Activated CD8-positive, alpha-beta T cell treated with anti-CD3 and anti-CD28 coated beads for 36 hours (primary cell): ENCODE results near the gene FRRS1. TPM values are rescaled to one million over a fixed set of nuclear protein-coding genes. Genes with fewer than 3 reads are reported as not detected.

Source experiments
- ATAC-seq: fragments of 200-7000 bp; cut with Tn5 transposase; one replicate; pipeline ENCODE4 v1.10.0; 2021; ENCODE audit warnings: mild to moderate bottlenecking, moderate library complexity
- CTCF ChIA-PET: fragments of 350-600 bp; sonication (Branson Sonifier 250); formaldehyde crosslinking; loops from one replicate; lab custom pipeline; 2021; ENCODE audit warnings: antibody characterized with exemption; lab: Charles Lee
- POLR2A ChIA-PET: fragments of 350-600 bp; sonication (Branson Sonifier 250); formaldehyde crosslinking; loops from one replicate; lab custom pipeline; 2021; ENCODE audit warnings: antibody characterized with exemption; lab: Charles Lee
- DNase-seq: peaks from one replicate; pipeline ENCODE4 v3.0.0-alpha.2; 2020
- H3K27ac Mint-ChIP-seq: one replicate; pipeline ENCODE4 v1.8.0; 2021; ENCODE audit warnings: mild to moderate bottlenecking, mixed read lengths
- H3K27me3 Mint-ChIP-seq: one replicate; pipeline ENCODE4 v1.8.0; 2021; ENCODE audit warnings: mixed read lengths
- H3K36me3 Mint-ChIP-seq: one replicate; pipeline ENCODE4 v1.8.0; 2021; ENCODE audit warnings: low read depth, mixed read lengths
- H3K4me1 Mint-ChIP-seq: one replicate; pipeline ENCODE4 v1.8.0; 2021; ENCODE audit warnings: low read depth, mixed read lengths
- H3K4me3 Mint-ChIP-seq: one replicate; pipeline ENCODE4 v1.8.0; 2021; ENCODE audit warnings: mild to moderate bottlenecking, moderate library complexity, mixed read lengths
- H3K9me3 Mint-ChIP-seq: one replicate; pipeline ENCODE4 v1.8.0; 2021; ENCODE audit warnings: mixed read lengths
- CTCF ChIP-seq: fragments of 200-600 bp; IDR thresholded peaks from one replicate; pipeline ENCODE4 v1.8.0; 2022; ENCODE audit warnings: antibody characterized with exemption, mild to moderate bottlenecking
- intact Hi-C: fragments of 100-400 bp; cut with micrococcal nuclease; formaldehyde crosslinking; loops from one replicate; pipeline ENCODE4 v1.10.0; 2022
- total RNA-seq, 2 experiments: library from RNA; stranded (reverse); gene quantifications; one replicate each; pipeline ENCODE4 v1.2.3, GENCODE V29; 2021

The FRRS1 gene
- total RNA-seq, 2 experiments from 2014 or later: 4.0 to 4.2 TPM

GRCh38 chr1:99740141-99740540 lies 26.3 kb downstream of the FRRS1 start:
- TF ChIP-seq CTCF: no peak
- H3K27me3 Mint-ChIP-seq: no peaks in the 10 kb centered on the region
- H3K9me3 Mint-ChIP-seq: no peaks in the 10 kb centered on the region
- DNase-seq (no peak), ATAC-seq (no peak)
- no peak overlapping the region for H3K27ac Mint-ChIP-seq
- intact Hi-C loops: no loop called here
- H3K4me1 Mint-ChIP-seq: no peaks in the 10 kb centered on the region
- H3K36me3 Mint-ChIP-seq: no peaks in the 10 kb centered on the region
- ChIA-PET POLR2A (interaction anchor here (0.8 kb wide), 1 partner anchor 12 kb away, joined by 3 read pairs; no protein-coding TSS in a partner anchor), CTCF (interaction anchor here (0.8 to 1.4 kb wide), 3 partner anchors 9 to 14 kb away, joined by 3 to 4 read pairs (median 3); no protein-coding TSS in a partner anchor)
- no peak overlapping the region for H3K4me3 Mint-ChIP-seq

- no peaks in the 10 kb centered on the region for H3K9me3 Mint-ChIP-seq
- intact Hi-C loops: no loop called here
- ChIA-PET CTCF (interaction anchor here (0.8 to 2.0 kb wide), 4 partner anchors 9 to 54 kb away, joined by 3 to 4 read pairs (median 4); no protein-coding TSS in a partner anchor), POLR2A (no interaction called here)
- peaks cover 1% of the 10 kb centered on the region for H3K27me3 Mint-ChIP-seq
- H3K27ac Mint-ChIP-seq: no peak overlapping the region
- no peaks in the 10 kb centered on the region for H3K4me1 Mint-ChIP-seq
- no peaks in the 10 kb centered on the region for H3K36me3 Mint-ChIP-seq
- no peak for TF ChIP-seq CTCF
- no peak for DNase-seq
- no peak for ATAC-seq
- no peak overlapping the region for H3K4me3 Mint-ChIP-seq
Observed at GRCh38 chr1:99738858-99739465, 27.5 kb downstream of the FRRS1 start.

- DNase-seq (no peak), ATAC-seq (no peak)
- peaks cover 1% of the 10 kb centered on the region for H3K27me3 Mint-ChIP-seq
- H3K4me3 Mint-ChIP-seq: no peak overlapping the region
- CTCF ChIA-PET: no interaction called here
- no peaks in the 10 kb centered on the region for H3K4me1 Mint-ChIP-seq
- intact Hi-C loops: no loop called here
- no peak overlapping the region for H3K27ac Mint-ChIP-seq
- POLR2A ChIA-PET: interaction anchor here (0.6 kb wide), 1 partner anchor 387 kb away, joined by 3 read pairs; no protein-coding TSS in a partner anchor
- no peaks in the 10 kb centered on the region for H3K9me3 Mint-ChIP-seq
- TF ChIP-seq CTCF: no peak
- H3K36me3 Mint-ChIP-seq: no peaks in the 10 kb centered on the region
Observed at GRCh38 chr1:99737016-99737415, 29.4 kb downstream of the FRRS1 start.

- H3K4me3 Mint-ChIP-seq: no peak overlapping the region
- DNase-seq: no peak
- CTCF ChIA-PET: no interaction called here
- no peak overlapping the region for H3K27ac Mint-ChIP-seq
- peaks cover 1% of the 10 kb centered on the region for H3K27me3 Mint-ChIP-seq
- POLR2A ChIA-PET: no interaction called here
- TF ChIP-seq CTCF: no peak
- H3K4me1 Mint-ChIP-seq: no peaks in the 10 kb centered on the region
- intact Hi-C loops: no loop called here
- no peak for ATAC-seq
- no peaks in the 10 kb centered on the region for H3K9me3 Mint-ChIP-seq
- no peaks in the 10 kb centered on the region for H3K36me3 Mint-ChIP-seq
Observed at GRCh38 chr1:99735852-99736251, 30.6 kb downstream of the FRRS1 start.

GRCh38 chr1:99731384-99731783 lies 35.1 kb downstream of the FRRS1 start:
- Mint-ChIP-seq H3K27me3 (peaks cover 1% of the 10 kb centered on the region), H3K36me3 (no peaks in the 10 kb centered on the region), H3K4me3 (no peak overlapping the region), H3K27ac (no peak overlapping the region), H3K9me3 (no peaks in the 10 kb centered on the region), H3K4me1 (no peaks in the 10 kb centered on the region)
- no peak for DNase-seq
- no peak for ATAC-seq
- TF ChIP-seq CTCF: no peak
- intact Hi-C loops: no loop called here
- ChIA-PET CTCF (no interaction called here), POLR2A (no interaction called here)
